ENCODE measurements around the gene SPEG.

Gene SPEG

GRCh38 chr2:219471476-219472371, 37.1 kb downstream of the SPEG start:
- DNase-seq (ENCODE audit: low read depth) = no peak
- no peak for TF ChIP-seq CTCF (IDR thresholded peaks at IDR 0.05; ENCODE audit: control insufficient read depth, insufficient read depth, low read depth, low read length, missing control alignments)
- H3K4me3 ChIP-seq (ENCODE audit: control insufficient read depth, low read depth, low read length) = no peak overlapping the region

- no peak overlapping the region for H3K4me3 ChIP-seq (ENCODE audit: control insufficient read depth, low read depth, low read length)
- no peak for TF ChIP-seq CTCF (IDR thresholded peaks at IDR 0.05; ENCODE audit: control insufficient read depth, insufficient read depth, low read depth, low read length, missing control alignments)
- DNase-seq (ENCODE audit: low read depth) = no peak
Observed at GRCh38 chr2:219472629-219473187, 38.1 kb downstream of the SPEG start.

- H3K4me3 ChIP-seq (ENCODE audit: control insufficient read depth, low read depth, low read length) = no peak overlapping the region
- DNase-seq (ENCODE audit: low read depth) = no peak
- TF ChIP-seq CTCF (IDR thresholded peaks at IDR 0.05; ENCODE audit: control insufficient read depth, insufficient read depth, low read depth, low read length, missing control alignments) = no peak
Observed at GRCh38 chr2:219473511-219473910, 38.9 kb downstream of the SPEG start.

GRCh38 chr2:219474285-219475060, 39.8 kb downstream of the SPEG start:
- H3K4me3 ChIP-seq (ENCODE audit: control insufficient read depth, low read depth, low read length) = no peak overlapping the region
- TF ChIP-seq CTCF (IDR thresholded peaks at IDR 0.05; ENCODE audit: control insufficient read depth, insufficient read depth, low read depth, low read length, missing control alignments) = no peak
- DNase-seq (ENCODE audit: low read depth) = no peak

GRCh38 chr2:219475278-219475677, 40.6 kb downstream of the SPEG start:
- no peak for TF ChIP-seq CTCF (IDR thresholded peaks at IDR 0.05; ENCODE audit: control insufficient read depth, insufficient read depth, low read depth, low read length, missing control alignments)
- DNase-seq (ENCODE audit: low read depth) = no peak

More at GRCh38 chr2:219475278-219475677, 40.6 kb downstream of the SPEG start:
- H3K4me3 ChIP-seq (ENCODE audit: control insufficient read depth, low read depth, low read length) = no peak overlapping the region

Measured in AG09309 (cell line).